GM21619 (cell line): ENCODE measurements around the gene TIMP3.

Experiments
- ATAC-seq: cut with Tn5 transposase; IDR thresholded peaks from one replicate; pipeline ENCODE4 v1.9.1; 2021; ENCODE audit not compliant: unreplicated experiment

Gene TIMP3

GRCh38 chr22:32805361-32805881 is 3.9 kb downstream of the TIMP3 start:
- no peak for ATAC-seq

- ATAC-seq, result no peak
Measured at GRCh38 chr22:32806296-32806695, 4.8 kb downstream of the TIMP3 start.

- no peak for ATAC-seq
Measured at GRCh38 chr22:32808038-32808445, 6.5 kb downstream of the TIMP3 start.

GRCh38 chr22:32809786-32810554 is 8.5 kb downstream of the TIMP3 start:
- no peak for ATAC-seq

- ATAC-seq, result no peak
Measured at GRCh38 chr22:32810555-32811133, 9.1 kb downstream of the TIMP3 start.

GRCh38 chr22:32811788-32812545 is 10.5 kb downstream of the TIMP3 start:
- ATAC-seq, result no peak

GRCh38 chr22:32814285-32814860 is 12.9 kb downstream of the TIMP3 start:
- no peak for ATAC-seq

GRCh38 chr22:32815059-32815458 is 13.6 kb downstream of the TIMP3 start:
- no peak for ATAC-seq

- ATAC-seq, result no peak
Measured at GRCh38 chr22:32815943-32816342, 14.4 kb downstream of the TIMP3 start.

GRCh38 chr22:32817137-32817730 is 15.7 kb downstream of the TIMP3 start:
- ATAC-seq, result no peak

- ATAC-seq, result no peak
Measured at GRCh38 chr22:32818446-32819115, 17.1 kb downstream of the TIMP3 start.

GRCh38 chr22:32819120-32819519 is 17.6 kb downstream of the TIMP3 start:
- no peak for ATAC-seq

GRCh38 chr22:32820131-32821119 is 18.9 kb downstream of the TIMP3 start:
- no peak for ATAC-seq

- no peak for ATAC-seq
Measured at GRCh38 chr22:32822179-32822877, 20.8 kb downstream of the TIMP3 start.

GRCh38 chr22:32823024-32823730 is 21.7 kb downstream of the TIMP3 start:
- no peak for ATAC-seq

- no peak for ATAC-seq
Measured at GRCh38 chr22:32824531-32825312, 23.2 kb downstream of the TIMP3 start.

- ATAC-seq, result no peak
Measured at GRCh38 chr22:32826537-32826936, 25.0 kb downstream of the TIMP3 start.
